Smooth muscle cell (in vitro differentiated cells): Measurements from ENCODE around the gene PSPC1. TPM values are rescaled to one million over a fixed set of nuclear protein-coding genes. Genes with fewer than 3 reads are reported as not detected.
"Not testable (repeated sequence)": the region's sequence is repeated elsewhere in the genome, so short reads cannot be mapped to it uniquely, and the experiment has no call there.

ENCODE experiments used
- DNase-seq: peaks from one replicate; lab custom pipeline; 2025; ENCODE audit not compliant: unreplicated experiment; lab: John Stamatoyannopoulos, UW
- H2AFZ ChIP-seq: fragments of 200-600 bp; sonication (generic); 2 replicates; pipeline ENCODE4 v1.6.0; 2016; ENCODE audit warnings: antibody characterized with exemption, low read depth, mild to moderate bottlenecking
- H3F3A ChIP-seq: fragments of 200-600 bp; sonication (generic); 2 replicates; pipeline ENCODE4 v1.6.0; 2017; ENCODE audit warnings: antibody characterized with exemption, low read depth
- H3K27ac ChIP-seq: fragments of 200-600 bp; sonication (generic); 2 replicates; pipeline ENCODE4 v1.5.1; 2016; ENCODE audit warnings: low read depth, mild to moderate bottlenecking
- H3K27me3 ChIP-seq: fragments of 200-600 bp; sonication (generic); 2 replicates; pipeline ENCODE4 v1.6.1; 2016; ENCODE audit warnings: low read depth, mild to moderate bottlenecking
- H3K36me3 ChIP-seq: fragments of 200-600 bp; sonication (generic); 2 replicates; pipeline ENCODE4 v1.5.1; 2016; ENCODE audit warnings: low read depth
- H3K4me1 ChIP-seq: fragments of 200-600 bp; sonication (generic); 2 replicates; pipeline ENCODE4 v1.5.1; 2016; ENCODE audit warnings: low read depth
- H3K4me2 ChIP-seq: fragments of 200-600 bp; sonication (generic); 2 replicates; pipeline ENCODE4 v1.6.0; 2016; ENCODE audit warnings: mild to moderate bottlenecking
- H3K4me3 ChIP-seq: fragments of 200-600 bp; sonication (generic); 2 replicates; pipeline ENCODE4 v1.5.1; 2016; ENCODE audit warnings: mild to moderate bottlenecking
- H3K79me2 ChIP-seq: fragments of 200-600 bp; sonication (generic); 2 replicates; pipeline ENCODE4 v1.6.0; 2016; ENCODE audit warnings: low read depth, mild to moderate bottlenecking
- H3K9ac ChIP-seq: fragments of 200-600 bp; sonication (generic); 2 replicates; pipeline ENCODE4 v1.6.0; 2016; ENCODE audit warnings: low read depth
- H3K9me3 ChIP-seq: fragments of 200-600 bp; sonication (generic); replicated peaks from 2 replicates; pipeline ENCODE4 v1.5.1; 2016; ENCODE audit warnings: low read depth
- H4K20me1 ChIP-seq: fragments of 200-600 bp; sonication (generic); 2 replicates; pipeline ENCODE4 v1.6.0; 2016; ENCODE audit warnings: low read depth
- WGBS: methylation state at CpG from one replicate; pipeline ENCODE4 v1.1.7; 2016; ENCODE audit warnings: low lambda C conversion rate; 5-methylcytosine and 5-hydroxymethylcytosine counted together
- polyA plus RNA-seq: library from polyadenylated mRNA; unstranded; fragments of >200 nt; fragmentation: Nextera tagmentation; extraction: Ambion mirVana; gene quantifications from 2 replicates; pipeline ENCODE4 v1.2.1, GENCODE V29; 2016
- total RNA-seq: library from RNA; depleted of rRNA; stranded (reverse); fragments of >200 nt; gene quantifications from 2 replicates; pipeline ENCODE4 v1.2.3, GENCODE V29; 2014
- TF ChIP-seq, protein P1 (sequence below): fragments of 200-600 bp; sonication (generic); IDR thresholded peaks from 2 replicates; pipeline ENCODE4 v1.5.1; 2017; ENCODE audit warnings: borderline replicate concordance, mild to moderate bottlenecking, antibody characterized with exemption; ENCODE audit not compliant: insufficient read depth, poor library complexity, severe bottlenecking

The PSPC1 gene, protein sequence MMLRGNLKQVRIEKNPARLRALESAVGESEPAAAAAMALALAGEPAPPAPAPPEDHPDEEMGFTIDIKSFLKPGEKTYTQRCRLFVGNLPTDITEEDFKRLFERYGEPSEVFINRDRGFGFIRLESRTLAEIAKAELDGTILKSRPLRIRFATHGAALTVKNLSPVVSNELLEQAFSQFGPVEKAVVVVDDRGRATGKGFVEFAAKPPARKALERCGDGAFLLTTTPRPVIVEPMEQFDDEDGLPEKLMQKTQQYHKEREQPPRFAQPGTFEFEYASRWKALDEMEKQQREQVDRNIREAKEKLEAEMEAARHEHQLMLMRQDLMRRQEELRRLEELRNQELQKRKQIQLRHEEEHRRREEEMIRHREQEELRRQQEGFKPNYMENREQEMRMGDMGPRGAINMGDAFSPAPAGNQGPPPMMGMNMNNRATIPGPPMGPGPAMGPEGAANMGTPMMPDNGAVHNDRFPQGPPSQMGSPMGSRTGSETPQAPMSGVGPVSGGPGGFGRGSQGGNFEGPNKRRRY
- total RNA-seq, result 22.8 and 26.7 TPM in 2 replicates
- polyA plus RNA-seq, result 7.9 and 11.3 TPM in 2 replicates

DNA sequence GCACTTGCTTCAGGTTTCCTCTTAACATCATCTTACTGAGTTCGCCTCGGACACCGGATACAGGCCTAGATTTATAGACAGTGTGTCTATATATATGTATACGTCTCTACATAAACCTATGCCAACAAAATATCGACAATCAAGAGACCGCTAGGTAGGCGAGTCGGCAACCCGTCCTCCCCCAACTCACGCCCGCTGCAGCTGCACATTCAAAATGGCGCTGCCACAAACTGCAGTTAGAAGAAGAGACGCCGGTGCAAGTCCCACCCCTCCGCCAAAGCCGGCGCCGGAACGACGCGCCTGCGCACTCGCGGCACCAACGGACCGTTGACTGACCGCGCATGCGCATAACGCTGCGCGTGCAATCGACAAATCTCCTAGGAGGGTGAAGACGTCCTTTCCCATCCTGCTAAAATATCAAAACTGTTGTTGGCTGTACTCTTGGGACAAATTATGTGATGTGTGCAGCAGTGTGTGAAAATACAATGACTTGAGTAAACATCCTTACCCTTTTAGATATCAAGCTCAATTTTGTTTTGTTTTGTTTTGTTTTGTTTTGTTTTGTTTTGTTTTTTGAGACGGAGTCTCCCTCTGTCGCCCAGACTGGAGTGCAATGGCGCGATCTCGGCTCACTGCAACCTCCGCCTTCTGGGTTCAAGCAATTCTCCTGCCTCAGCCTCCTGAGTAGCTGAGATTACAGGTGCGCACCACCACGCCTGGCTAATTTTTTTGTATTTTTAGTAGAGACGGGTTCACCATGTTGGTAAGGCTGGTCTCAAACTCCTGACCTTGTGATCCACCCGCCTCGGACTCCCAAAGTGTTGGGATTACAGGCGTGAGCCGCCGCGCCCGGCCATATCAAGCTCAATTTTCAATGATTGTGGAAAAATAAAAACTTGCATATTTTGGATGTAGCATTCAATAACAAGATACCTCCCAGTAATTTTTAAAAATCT, at the start of gene PSPC1:
Gene PSPC1 (minus strand): TSS at position 219 of the 956 bp plus-strand sequence. CDS start 188 bp downstream, at position 31.
- H3K9me3 ChIP-seq, H3K36me3 ChIP-seq, H3F3A ChIP-seq, H3K4me1 ChIP-seq, H3K27me3 ChIP-seq: not testable (repeated sequence)
- peaks cover 13% of the 10 kb centered on the region for H4K20me1 ChIP-seq
- H3K27ac ChIP-seq, result peak within 1 kb of the TSS; percentile 82
- peaks cover 20% of the 10 kb centered on the region for H3K79me2 ChIP-seq
- peak within 1 kb of the TSS; percentile 92 for H3K9ac ChIP-seq
- H3K4me2 ChIP-seq, result peak within 1 kb of the TSS; percentile 94
- DNase-seq, result peak; percentile 77
- H3K4me3 ChIP-seq, result peak within 1 kb of the TSS; percentile 95
- peak within 1 kb of the TSS; percentile 89 for H2AFZ ChIP-seq
- WGBS, result 25% methylated on average over 50 of the region's 50 CpGs

DNA sequence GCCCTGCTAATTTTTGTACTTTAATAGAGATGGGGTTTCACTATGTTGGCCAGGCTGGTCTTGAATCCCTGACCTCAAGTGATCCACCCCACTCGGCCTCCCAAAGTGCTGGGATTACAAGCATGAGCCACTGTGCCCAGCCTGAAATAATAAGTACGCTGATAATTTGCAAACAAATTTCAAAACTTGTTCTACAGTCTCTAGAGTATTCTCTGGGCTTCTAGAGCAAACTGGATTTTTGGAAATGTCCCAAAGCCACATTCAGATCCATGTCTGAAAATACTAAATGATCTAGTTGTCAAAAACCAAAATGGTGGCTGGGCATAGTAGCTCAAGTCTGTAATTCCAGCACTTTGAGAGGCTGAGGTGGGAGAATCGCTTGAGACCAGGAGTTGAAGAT, 39.9 kb upstream of the PSPC1 start:
- TF ChIP-seq, protein P1, sequence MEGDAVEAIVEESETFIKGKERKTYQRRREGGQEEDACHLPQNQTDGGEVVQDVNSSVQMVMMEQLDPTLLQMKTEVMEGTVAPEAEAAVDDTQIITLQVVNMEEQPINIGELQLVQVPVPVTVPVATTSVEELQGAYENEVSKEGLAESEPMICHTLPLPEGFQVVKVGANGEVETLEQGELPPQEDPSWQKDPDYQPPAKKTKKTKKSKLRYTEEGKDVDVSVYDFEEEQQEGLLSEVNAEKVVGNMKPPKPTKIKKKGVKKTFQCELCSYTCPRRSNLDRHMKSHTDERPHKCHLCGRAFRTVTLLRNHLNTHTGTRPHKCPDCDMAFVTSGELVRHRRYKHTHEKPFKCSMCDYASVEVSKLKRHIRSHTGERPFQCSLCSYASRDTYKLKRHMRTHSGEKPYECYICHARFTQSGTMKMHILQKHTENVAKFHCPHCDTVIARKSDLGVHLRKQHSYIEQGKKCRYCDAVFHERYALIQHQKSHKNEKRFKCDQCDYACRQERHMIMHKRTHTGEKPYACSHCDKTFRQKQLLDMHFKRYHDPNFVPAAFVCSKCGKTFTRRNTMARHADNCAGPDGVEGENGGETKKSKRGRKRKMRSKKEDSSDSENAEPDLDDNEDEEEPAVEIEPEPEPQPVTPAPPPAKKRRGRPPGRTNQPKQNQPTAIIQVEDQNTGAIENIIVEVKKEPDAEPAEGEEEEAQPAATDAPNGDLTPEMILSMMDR, result no peak
- H3K4me3 ChIP-seq, result no peak overlapping the region
- H3K4me2 ChIP-seq, result no peak overlapping the region
- peaks cover 18% of the 10 kb centered on the region for H3K36me3 ChIP-seq
- H3K27me3 ChIP-seq, result no peaks in the 10 kb centered on the region
- DNase-seq, result no peak
- WGBS, result 93% methylated on average over 3 of the region's 3 CpGs
- no peak overlapping the region for H3K27ac ChIP-seq
- no peaks in the 10 kb centered on the region for H3F3A ChIP-seq
- no peak overlapping the region for H3K9ac ChIP-seq
- H3K4me1 ChIP-seq, result no peaks in the 10 kb centered on the region
- no peaks in the 10 kb centered on the region for H3K9me3 ChIP-seq
- no peaks in the 10 kb centered on the region for H3K79me2 ChIP-seq
- no peak overlapping the region for H2AFZ ChIP-seq
- peaks cover 32% of the 10 kb centered on the region for H4K20me1 ChIP-seq

DNA sequence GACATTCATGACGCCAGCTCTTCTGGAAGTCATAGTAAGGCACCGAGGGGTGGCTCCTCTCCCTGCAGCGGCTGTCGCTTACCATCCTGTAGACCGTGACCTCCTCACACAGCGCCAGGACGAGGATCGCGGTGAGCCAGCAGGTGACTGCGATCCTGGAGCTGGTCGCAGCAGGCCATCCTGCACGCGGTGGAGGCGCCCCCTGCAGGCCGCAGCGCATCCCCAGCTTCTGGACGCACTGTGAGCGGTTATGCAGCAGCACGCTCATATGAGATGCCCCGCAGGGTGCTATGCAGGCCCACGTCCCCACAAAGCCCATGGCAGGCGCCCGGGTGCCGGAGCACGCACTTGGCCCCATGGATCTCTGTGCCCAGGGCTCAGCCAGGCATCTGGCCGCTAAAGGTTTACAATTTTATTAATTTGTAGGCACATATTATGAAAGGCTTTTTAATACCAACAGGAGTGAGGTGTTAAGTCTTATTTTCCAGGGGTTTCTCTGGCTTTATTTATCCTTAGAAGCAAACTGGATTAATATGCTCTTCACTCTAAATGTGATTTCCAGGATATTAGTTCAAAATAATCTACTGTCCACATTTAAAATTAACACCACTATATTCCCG, 35.6 kb upstream of the PSPC1 start:
- Histone ChIP-seq H3K79me2 (no peaks in the 10 kb centered on the region), H3K4me2 (no peak overlapping the region), H3K4me1 (no peaks in the 10 kb centered on the region), H3K4me3 (no peak overlapping the region), H3K27me3 (no peaks in the 10 kb centered on the region), H3K9ac (no peak overlapping the region), H3F3A (peaks cover 3% of the 10 kb centered on the region), H4K20me1 (peaks cover 33% of the 10 kb centered on the region), H3K36me3 (peaks cover 7% of the 10 kb centered on the region), H3K27ac (no peak overlapping the region), H3K9me3 (no peaks in the 10 kb centered on the region), H2AFZ (no peak overlapping the region)
- WGBS, result 43% methylated on average over 27 of the region's 27 CpGs
- TF ChIP-seq, protein P1, result peak; percentile 56
- DNase-seq, result no peak
